HEK293 (cell line): Measurements from ENCODE around the gene UVSSA.

Experiments
- CTCF ChIA-PET: fragments of 350-600 bp; formaldehyde crosslinking; extraction: SDS; loops from one replicate; lab custom pipeline; 2021; ENCODE audit warnings: antibody characterized with exemption; lab: Yijun Ruan, JAX
- POLR2A ChIA-PET: fragments of 300-600 bp; formaldehyde crosslinking; extraction: SDS; loops from one replicate; lab custom pipeline; 2020; ENCODE audit warnings: antibody characterized with exemption, inconsistent platforms; lab: Yijun Ruan, JAX
- H3K27ac ChIP-seq: fragments of 200-500 bp; sonication (Bioruptor generic); 2 replicates; pipeline ENCODE4 v1.5.1; 2014; ENCODE audit warnings: low read depth, low read length, control low read depth, inconsistent platforms; ENCODE audit errors: extremely low read depth
- H3K36me3 ChIP-seq, 2 experiments: fragments of 200-500 bp in 1 of 2; sonication (Bioruptor generic) in 1 of 2; 1 replicate in 1 of 2; 2 replicates in 1 of 2; pipeline ENCODE4 v1.5.1; 2014 to 2017; ENCODE audit warnings: inconsistent platforms in 2 of 2, low read length in 2 of 2; ENCODE audit not compliant: control insufficient read depth in 2 of 2, insufficient read depth in 1 of 2
- H3K4me1 ChIP-seq: fragments of 200-500 bp; sonication (Bioruptor generic); 2 replicates; pipeline ENCODE4 v1.5.1; 2014; ENCODE audit warnings: mild to moderate bottlenecking, low read length, inconsistent platforms; ENCODE audit not compliant: control insufficient read depth, insufficient read depth
- H3K4me3 ChIP-seq: 2 replicates; pipeline ENCODE4 v1.5.1; 2011; ENCODE audit warnings: low read depth, mild to moderate bottlenecking, control low read depth, low read length, moderate library complexity
- H3K9me3 ChIP-seq: fragments of 200-500 bp; sonication (Bioruptor generic); 2 replicates; pipeline ENCODE4 v1.5.1; 2014; ENCODE audit warnings: low read depth, low read length, inconsistent platforms; ENCODE audit not compliant: control insufficient read depth, insufficient read depth
- EGR2 ChIP-seq: fragments of 450-650 bp; formaldehyde crosslinking; IDR thresholded peaks from 2 replicates; pipeline ENCODE4 v1.5.1; 2016; ENCODE audit warnings: low read depth, missing biosample characterization, missing genetic modification characterization
- GLIS1 ChIP-seq: fragments of 450-650 bp; formaldehyde crosslinking; IDR thresholded peaks from 2 replicates; pipeline ENCODE4 v1.5.1; 2016; ENCODE audit warnings: missing biosample characterization, missing genetic modification characterization
- GLIS2 ChIP-seq: fragments of 450-650 bp; formaldehyde crosslinking; IDR thresholded peaks from 2 replicates; pipeline ENCODE4 v1.5.1; 2016; ENCODE audit warnings: missing biosample characterization, missing genetic modification characterization
- KLF16 ChIP-seq: fragments of 450-650 bp; formaldehyde crosslinking; IDR thresholded peaks from 2 replicates; pipeline ENCODE4 v1.5.1; 2017; ENCODE audit warnings: missing biosample characterization, missing genetic modification characterization
- SALL2 ChIP-seq: fragments of 450-650 bp; formaldehyde crosslinking; IDR thresholded peaks from 2 replicates; pipeline ENCODE4 v1.5.0; 2017; ENCODE audit warnings: missing biosample characterization, mild to moderate bottlenecking, missing genetic modification characterization, borderline replicate concordance
- WT1 ChIP-seq: fragments of 450-650 bp; formaldehyde crosslinking; IDR thresholded peaks from 2 replicates; pipeline ENCODE4 v1.5.1; 2016; ENCODE audit warnings: missing biosample characterization, missing genetic modification characterization
- YY1 ChIP-seq: fragments of 450-650 bp; formaldehyde crosslinking; IDR thresholded peaks from 2 replicates; pipeline ENCODE4 v1.5.1; 2018; ENCODE audit warnings: missing biosample characterization, missing genetic modification characterization
- ZBTB49 ChIP-seq: fragments of 450-650 bp; formaldehyde crosslinking; IDR thresholded peaks from 2 replicates; pipeline ENCODE4 v1.5.1; 2016; ENCODE audit warnings: missing biosample characterization, missing genetic modification characterization, low read depth
- ZBTB7A ChIP-seq: fragments of 450-650 bp; formaldehyde crosslinking; IDR thresholded peaks from 2 replicates; pipeline ENCODE4 v1.5.1; 2016; ENCODE audit warnings: low read depth, missing biosample characterization, missing genetic modification characterization
- ZNF148 ChIP-seq: fragments of 450-650 bp; formaldehyde crosslinking; IDR thresholded peaks from 2 replicates; pipeline ENCODE4 v1.5.0; 2017; ENCODE audit warnings: missing biosample characterization, missing genetic modification characterization, borderline replicate concordance
- ZNF16 ChIP-seq: fragments of 450-650 bp; formaldehyde crosslinking; IDR thresholded peaks from 2 replicates; pipeline ENCODE4 v1.5.1; 2016; ENCODE audit warnings: low read depth, missing biosample characterization, missing genetic modification characterization
- ZNF202 ChIP-seq: fragments of 450-650 bp; formaldehyde crosslinking; IDR thresholded peaks from 2 replicates; pipeline ENCODE4 v1.5.1; 2016; ENCODE audit warnings: missing biosample characterization, missing genetic modification characterization, borderline replicate concordance
- ZNF223 ChIP-seq: fragments of 450-650 bp; formaldehyde crosslinking; IDR thresholded peaks from 2 replicates; pipeline ENCODE4 v1.5.1; 2016; ENCODE audit warnings: missing biosample characterization, missing genetic modification characterization
- ZNF350 ChIP-seq: fragments of 450-650 bp; formaldehyde crosslinking; IDR thresholded peaks from 2 replicates; pipeline ENCODE4 v1.5.0; 2017; ENCODE audit warnings: missing biosample characterization, mild to moderate bottlenecking, missing genetic modification characterization
- ZNF426 ChIP-seq: fragments of 450-650 bp; formaldehyde crosslinking; IDR thresholded peaks from 2 replicates; pipeline ENCODE4 v1.5.1; 2017; ENCODE audit warnings: missing biosample characterization, missing genetic modification characterization, mild to moderate bottlenecking, inconsistent platforms, moderate library complexity
- ZNF449 ChIP-seq: fragments of 450-650 bp; formaldehyde crosslinking; IDR thresholded peaks from 2 replicates; pipeline ENCODE4 v1.5.1; 2017; ENCODE audit warnings: missing biosample characterization, mild to moderate bottlenecking, missing genetic modification characterization, moderate library complexity
- ZNF785 ChIP-seq: fragments of 450-650 bp; formaldehyde crosslinking; IDR thresholded peaks from 2 replicates; pipeline ENCODE4 v1.5.1; 2016; ENCODE audit warnings: missing biosample characterization, missing genetic modification characterization
- ZSCAN18 ChIP-seq: fragments of 450-650 bp; formaldehyde crosslinking; IDR thresholded peaks from 2 replicates; pipeline ENCODE4 v1.5.1; 2016; ENCODE audit warnings: missing biosample characterization, missing genetic modification characterization

The UVSSA gene

GRCh38 chr4:1399508-1400190 is 52.6 kb downstream of the UVSSA start:
- peaks cover 0 to 3% of the 10 kb centered on the region in 2 experiments; a peak in 1 of 3 replicates for H3K36me3 ChIP-seq
- no peaks in the 10 kb centered on the region for H3K4me1 ChIP-seq
- no peak overlapping the region for H3K27ac ChIP-seq
- TF ChIP-seq ZNF426 (tag by site-specific recombination) (no peak), ZNF350 (tag by site-specific recombination) (no peak), WT1 (tag by site-specific recombination) (no peak), ZNF16 (tag by site-specific recombination) (no peak), ZNF202 (tag by site-specific recombination) (no peak), SALL2 (tag by site-specific recombination) (no peak), ZBTB7A (tag by site-specific recombination) (no peak), ZSCAN18 (tag by site-specific recombination) (no peak), YY1 (tag by site-specific recombination) (no peak), ZNF223 (tag by site-specific recombination) (no peak), EGR2 (tag by site-specific recombination) (no peak)
- H3K9me3 ChIP-seq, result no peaks in the 10 kb centered on the region
- CTCF ChIA-PET, result no interaction called here
- POLR2A ChIA-PET, result no interaction called here
- no peak overlapping the region for H3K4me3 ChIP-seq

- ChIA-PET CTCF (no interaction called here), POLR2A (no interaction called here)
- H3K4me3 ChIP-seq, result no peak overlapping the region
- no peaks in the 10 kb centered on the region for H3K4me1 ChIP-seq
- no peaks in the 10 kb centered on the region for H3K9me3 ChIP-seq
- no peak overlapping the region for H3K27ac ChIP-seq
- peaks cover 0 to 2% of the 10 kb centered on the region in 2 experiments; a peak in 1 of 3 replicates for H3K36me3 ChIP-seq
- no peak for TF ChIP-seq ZNF449 (tag by site-specific recombination)
These were observed 53.3 kb downstream of the UVSSA start for GRCh38 chr4:1400191-1400805.

- POLR2A ChIA-PET, result interaction anchor here (0.6 kb wide), 1 partner anchor 74 kb away, joined by 3 read pairs; no protein-coding TSS in a partner anchor
- TF ChIP-seq ZBTB49 (tag by site-specific recombination) (no peak), KLF16 (tag by site-specific recombination) (no peak), GLIS2 (tag by site-specific recombination) (0 out of 2 replicates have a peak, but pooled peaks have one; percentile 10), GLIS1 (tag by site-specific recombination) (peak; percentile 39; the same call in 1 of the 2 replicates), ZNF16 (tag by site-specific recombination) (no peak), ZNF148 (tag by site-specific recombination) (no peak), ZNF785 (tag by site-specific recombination) (no peak)
- TF ChIP-seq, all 188 proteins: peak for 2
- H3K4me3 ChIP-seq, result no peak overlapping the region
- H3K27ac ChIP-seq, result no peak overlapping the region
- no peaks in the 10 kb centered on the region for H3K9me3 ChIP-seq
- CTCF ChIA-PET, result no interaction called here
- H3K36me3 ChIP-seq, result no peaks in the 10 kb centered on the region
- no peaks in the 10 kb centered on the region for H3K4me1 ChIP-seq
These were observed 53.9 kb downstream of the UVSSA start for GRCh38 chr4:1400831-1401408.
